COR-L47 (cell line): ENCODE measurements around the gene TBC1D20.

ENCODE experiments used
- DNase-seq: peaks from one replicate; lab custom pipeline; 2025; lab: John Stamatoyannopoulos, UW

TBC1D20 gene

DNA sequence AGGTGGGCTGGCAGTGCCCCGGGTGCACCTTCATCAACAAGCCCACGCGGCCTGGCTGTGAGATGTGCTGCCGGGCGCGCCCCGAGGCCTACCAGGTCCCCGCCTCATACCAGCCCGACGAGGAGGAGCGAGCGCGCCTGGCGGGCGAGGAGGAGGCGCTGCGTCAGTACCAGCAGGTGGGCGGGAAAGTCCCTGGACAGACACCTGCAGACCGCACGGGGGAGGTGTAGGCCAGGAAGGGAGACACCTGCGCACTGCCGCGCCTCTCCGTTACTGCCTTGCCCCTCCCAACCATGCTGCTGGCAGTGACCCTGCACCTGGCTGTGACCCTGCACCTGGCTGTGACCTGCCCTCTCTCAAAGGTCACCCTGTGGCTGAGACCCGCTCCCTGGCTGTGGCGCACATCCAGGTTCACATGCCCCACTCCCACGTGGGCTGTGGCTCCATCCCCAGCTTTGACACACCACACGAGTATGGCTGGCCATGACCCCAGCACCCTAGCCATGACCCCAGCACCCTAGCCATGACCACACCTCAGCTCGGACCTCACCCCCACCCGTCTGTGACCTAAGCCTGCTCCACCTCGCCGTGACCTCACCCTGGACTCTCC is 42.7 kb downstream of the TBC1D20 start:
- peak; percentile 82 for DNase-seq

DNA sequence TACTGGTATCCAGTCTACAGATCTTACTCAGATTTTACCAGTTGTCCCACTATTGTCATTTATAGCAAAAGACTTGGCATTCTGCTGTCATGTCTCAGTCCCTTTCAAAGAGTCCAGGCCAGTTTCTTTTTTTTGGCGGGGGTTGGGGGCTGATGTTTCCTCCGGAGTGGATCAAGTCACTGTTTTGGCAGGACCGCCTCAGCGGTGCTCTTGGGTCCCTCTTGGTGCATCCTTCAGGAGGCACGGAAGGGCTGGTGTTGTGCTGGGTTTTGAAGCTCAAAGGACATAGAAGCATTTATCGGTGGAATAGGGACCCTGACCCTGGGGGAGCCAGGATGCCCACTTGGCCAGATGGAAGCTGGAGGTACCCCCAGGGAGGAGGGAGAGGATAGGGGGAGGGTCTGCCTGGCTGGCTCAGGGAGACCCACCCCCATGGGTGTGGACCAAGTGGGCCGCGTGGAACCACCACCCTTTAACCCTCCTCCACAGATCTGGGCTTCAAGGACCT is 43.4 kb downstream of the TBC1D20 start:
- no peak for DNase-seq

DNA sequence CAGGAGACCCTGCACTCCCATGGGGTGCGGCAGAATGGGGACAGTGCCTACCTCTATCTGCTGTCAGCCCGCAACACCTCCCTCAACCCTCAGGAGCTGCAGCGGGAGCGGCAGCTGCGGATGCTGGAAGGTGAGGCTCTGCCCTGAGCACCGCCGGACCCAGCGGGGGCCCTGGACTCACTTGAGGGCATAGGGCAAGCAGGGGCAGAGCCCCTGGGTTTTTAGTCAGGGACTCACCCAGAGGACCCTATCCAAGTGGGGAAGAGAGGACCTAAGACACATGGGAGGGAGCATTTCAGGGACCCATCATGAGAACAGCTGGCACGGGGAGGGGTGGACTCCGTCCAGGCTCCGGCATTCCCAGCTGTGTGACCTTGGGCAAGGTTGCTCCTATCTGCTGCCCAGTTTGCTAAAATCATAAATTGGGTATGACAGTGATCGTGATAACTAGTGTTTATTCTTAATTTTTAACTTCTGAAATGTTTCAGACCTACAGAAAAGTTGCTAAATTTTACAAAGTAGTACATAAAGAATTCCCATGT is 44.5 kb downstream of the TBC1D20 start:
- no peak for DNase-seq

DNA sequence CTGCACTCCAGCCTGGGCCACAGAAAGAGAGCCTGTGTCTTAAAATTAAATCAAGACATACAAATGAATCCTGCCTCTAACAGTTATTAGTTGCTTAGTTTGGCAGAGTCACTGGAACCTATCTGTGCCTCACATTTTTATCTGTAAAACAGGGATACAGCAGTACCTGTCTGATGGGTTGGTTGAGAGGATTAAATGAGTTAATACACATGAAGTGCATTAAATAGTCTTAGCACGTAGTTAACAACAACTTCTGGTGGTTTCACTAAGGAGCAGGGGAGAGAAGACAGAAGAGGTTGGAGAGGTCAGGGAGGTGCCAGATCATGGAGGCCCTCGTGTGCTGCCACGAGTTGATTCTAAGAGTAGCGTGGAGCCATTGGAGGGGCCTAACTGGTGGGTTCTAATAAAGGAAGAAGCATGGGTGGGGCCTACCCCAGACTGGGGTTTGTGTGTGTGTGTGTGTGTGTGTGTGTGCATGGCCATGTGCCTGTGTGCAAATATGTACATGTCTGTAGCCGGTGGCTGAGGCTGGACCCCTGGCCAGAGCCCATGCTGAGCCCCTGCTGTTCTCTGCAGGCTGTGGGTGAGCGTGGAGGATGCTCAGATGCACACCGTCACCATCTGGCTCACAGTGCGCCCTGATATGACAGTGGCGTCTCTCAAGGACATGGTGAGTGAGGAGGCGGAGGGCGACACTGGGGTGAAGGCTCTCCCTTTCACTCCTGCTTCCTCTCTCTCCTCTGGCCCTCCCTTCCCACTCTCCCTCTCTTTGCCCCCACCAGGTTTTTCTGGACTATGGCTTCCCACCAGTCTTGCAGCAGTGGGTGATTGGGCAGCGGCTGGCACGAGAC is 45.2 kb downstream of the TBC1D20 start:
- DNase-seq = no peak

DNA sequence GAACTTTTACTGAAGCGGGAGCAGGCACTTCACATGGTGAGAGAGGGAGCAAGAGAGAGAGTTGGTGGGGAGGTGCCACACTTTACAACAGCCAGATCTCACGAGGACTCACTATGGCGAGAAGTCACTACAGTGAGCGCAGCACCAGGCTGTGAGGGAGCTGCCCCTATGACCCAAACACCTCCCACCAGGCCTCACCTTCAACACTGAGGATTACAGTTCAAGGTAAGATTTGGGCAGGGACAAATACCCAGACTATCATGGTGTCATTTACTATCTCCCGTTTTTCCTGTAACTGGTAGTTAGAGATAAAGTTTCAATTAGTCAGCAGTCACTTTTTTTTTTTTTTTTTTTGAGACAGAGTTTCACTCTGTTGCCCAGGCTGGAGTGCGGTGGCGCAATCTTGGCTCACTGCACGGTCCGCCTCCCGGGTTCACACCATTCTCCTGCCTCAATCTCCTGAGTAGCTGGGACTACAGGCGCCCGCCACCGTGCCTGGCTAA is 46.5 kb downstream of the TBC1D20 start:
- DNase-seq = no peak

DNA sequence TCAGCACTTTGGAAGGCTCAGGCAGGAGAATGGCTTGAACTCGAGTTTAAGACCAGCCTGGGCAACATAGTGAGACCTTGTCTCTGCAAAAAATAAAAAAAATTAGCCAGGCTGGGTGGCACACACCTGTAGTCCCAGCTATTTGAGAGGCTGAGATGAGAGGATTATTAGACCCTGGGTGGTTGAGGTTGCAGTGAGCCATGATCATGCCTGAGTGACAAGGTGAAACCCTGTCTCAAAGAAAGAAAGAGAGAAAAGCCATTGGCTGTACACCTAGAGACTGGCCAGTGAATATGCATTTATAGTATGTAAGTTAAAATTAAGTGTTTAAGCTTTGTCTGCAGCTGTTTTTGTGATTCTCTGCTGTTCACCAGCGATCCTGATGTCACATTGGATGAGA is 48.2 kb downstream of the TBC1D20 start:
- DNase-seq = no peak

DNA sequence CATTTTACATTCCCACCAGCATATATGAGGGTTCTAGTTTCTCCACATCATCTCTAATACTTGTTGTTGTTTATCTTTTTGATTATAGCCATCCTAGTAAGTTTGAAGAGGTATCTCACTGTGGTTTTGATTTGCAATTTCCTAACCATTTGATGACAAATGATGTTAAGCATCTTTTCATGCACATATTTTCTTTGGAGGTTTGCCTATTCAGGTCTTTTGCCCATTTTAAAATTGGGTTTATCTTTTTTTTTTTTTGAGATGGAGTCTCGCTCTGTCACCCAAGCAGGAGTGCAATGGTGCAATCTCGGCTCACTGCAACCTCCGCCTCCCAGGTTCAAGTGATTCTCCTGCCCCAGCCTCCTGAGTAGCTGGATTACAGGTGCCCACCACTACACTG is 50.3 kb downstream of the TBC1D20 start:
- no peak for DNase-seq

DNA sequence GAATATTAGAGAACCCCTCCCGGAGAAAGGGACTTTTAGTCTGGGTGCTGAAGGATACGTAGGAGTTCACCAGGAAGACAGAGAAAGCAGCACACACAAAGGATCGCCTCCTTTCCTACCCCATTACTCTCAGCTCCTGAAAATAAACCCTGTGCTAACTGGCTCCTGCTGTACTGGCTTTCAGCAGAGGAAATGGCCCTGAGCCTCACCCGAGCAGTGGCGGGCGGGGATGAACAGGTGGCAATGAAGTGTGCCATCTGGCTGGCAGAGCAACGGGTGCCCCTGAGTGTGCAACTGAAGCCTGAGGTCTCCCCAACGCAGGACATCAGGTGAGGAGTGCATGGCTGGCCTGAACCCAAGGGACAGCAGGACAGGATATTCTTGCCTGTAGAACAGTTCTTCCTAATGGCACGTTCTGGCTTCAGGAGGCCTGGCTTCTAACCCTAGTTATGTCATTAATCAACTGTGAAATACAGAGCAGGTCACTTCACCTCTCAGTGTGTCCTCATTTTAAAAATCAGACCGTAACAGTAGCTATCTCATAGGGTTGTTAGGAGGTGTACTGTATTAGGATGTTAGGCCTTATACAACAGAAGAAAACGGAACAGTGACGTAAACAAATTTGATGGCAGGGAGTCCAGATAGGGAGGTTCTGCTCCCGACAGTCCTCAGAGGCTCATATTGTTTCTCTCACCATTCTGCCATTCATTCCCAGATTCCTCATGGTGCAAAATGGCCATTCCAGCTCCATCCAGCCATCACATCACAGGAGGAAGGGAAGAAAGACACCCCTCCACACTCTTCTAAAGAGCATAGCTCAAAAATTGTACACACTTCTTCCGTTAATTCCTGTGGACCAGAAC is 52.4 kb downstream of the TBC1D20 start:
- no peak for DNase-seq

DNA sequence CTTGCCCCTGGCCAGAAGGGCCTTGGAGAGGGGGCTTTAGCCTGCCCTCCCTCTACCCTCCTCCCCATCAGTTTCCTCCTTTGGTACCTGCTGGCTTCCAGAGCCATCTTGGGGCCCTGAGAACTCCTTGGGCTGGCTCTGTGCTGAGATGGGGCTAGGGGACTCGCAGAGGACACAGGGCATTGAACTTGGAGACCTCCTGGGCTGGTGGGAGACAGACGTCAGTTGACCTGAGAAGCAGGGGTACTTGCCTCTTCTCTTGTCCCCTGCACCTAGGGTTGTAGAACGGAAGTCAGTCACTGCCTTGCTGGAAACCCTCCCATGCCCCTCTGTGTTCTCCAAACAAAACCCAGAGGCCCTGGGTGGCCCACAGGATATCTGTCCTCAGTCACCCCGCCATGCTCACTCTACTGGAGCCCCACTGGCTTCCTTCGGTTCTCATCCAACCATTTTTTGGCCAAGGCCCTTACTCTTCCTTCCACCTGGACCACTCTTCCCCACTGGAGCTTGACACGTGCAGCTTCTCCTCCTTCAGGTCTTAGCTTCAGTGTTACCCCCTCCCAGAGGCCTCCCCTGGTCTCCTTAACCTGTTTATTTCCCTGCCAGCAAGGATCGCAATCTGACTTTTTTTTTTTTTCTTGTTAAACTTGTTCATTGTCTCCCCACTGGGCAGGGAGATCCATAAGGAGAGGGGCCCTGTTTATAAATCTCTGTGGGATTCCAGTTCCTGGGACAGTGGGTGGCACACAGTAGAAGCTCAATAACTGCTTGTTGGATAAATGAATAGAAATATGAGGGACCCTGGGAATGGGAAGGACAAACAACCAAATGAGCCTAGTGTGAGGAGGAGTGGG is 53.3 kb downstream of the TBC1D20 start:
- no peak for DNase-seq

DNA sequence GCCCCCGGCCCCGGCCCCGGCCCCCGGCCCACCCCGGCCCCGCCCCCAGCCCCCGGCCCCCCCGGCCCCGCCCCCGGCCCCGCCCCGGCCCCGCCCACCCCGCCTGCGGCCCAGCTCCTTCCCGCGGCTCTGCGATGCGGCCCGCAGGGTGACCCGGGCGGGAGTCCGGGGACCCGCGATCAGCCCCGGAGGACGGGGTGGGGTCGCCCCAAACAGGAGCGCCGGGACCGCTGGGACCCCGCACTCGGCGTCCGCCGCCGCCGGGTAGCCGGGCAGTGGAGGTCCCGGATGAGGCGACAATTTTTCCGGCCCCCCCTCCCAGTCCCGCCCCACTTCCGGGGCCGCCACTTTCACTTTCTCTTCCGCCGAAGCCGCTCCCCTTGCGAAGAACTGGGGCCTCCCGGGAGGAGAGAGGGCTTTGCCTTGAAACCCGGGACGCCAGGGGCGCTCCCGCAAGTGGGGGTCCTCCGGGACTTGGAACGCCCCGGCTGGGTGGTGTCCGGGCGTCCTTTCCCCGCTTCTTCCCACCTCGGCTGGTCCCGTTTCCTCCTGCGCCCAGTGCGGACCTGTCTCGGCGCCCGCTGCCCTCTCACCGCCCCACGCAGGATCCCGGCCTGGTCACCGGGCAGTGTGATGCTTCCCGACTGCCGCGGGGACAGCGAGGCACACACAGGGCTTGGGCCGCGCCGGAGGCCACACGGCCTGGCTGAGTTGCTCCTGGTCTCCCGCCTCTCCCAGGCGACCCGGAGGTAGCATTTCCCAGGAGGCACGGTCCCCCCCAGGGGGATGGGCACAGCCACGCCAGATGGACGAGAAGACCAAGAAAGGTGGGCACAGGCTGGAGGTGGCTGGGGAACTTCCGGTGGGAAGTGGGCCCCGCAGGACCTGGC is 54.1 kb downstream of the TBC1D20 start, which contains the start of gene RBCK1:
Gene RBCK1 (plus strand): TSS at position 347 of the 890 bp plus-strand sequence. CDS start 459 bp downstream, at position 806.
- peak; percentile 69 for DNase-seq

DNA sequence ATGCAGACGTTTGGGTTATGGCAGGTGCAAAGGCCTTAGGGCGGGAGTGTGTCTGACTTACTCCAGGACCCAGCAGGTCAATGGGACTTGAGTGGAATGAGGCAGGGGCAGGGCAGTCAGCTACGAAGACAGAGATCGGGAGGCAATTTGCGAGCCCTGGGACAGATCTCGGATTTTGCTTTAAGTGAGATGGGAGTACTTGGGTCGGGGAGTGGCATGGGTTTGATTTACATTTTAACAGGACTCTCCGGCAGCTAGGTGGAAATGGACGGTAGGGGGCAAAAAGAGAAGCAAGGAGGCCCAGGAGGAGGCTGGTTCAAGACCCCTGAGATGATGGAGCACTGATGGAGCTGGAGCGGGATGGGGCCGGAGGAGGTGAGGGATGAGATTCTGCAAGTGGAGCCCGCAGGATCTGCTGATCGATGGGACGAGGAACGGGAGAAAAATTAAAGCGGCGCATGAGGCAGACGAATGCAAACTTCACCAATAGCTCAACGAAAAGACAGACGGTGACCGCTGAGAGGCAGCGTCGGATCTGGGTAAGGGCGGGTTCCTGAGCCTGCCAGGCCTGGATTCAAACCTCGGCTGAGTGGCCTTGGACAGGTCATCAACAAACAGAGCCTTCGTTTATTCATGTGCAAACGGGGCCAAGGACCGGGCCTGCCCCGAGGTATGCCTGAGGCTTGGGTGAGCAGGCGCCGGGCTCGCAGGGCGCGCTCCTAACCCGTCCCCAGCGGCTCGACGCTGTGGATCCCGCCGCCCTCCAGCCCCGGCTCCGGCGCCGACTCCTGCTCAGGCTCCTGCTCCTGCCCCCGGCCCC is 55.0 kb downstream of the TBC1D20 start:
- peak; percentile 50 for DNase-seq

DNA sequence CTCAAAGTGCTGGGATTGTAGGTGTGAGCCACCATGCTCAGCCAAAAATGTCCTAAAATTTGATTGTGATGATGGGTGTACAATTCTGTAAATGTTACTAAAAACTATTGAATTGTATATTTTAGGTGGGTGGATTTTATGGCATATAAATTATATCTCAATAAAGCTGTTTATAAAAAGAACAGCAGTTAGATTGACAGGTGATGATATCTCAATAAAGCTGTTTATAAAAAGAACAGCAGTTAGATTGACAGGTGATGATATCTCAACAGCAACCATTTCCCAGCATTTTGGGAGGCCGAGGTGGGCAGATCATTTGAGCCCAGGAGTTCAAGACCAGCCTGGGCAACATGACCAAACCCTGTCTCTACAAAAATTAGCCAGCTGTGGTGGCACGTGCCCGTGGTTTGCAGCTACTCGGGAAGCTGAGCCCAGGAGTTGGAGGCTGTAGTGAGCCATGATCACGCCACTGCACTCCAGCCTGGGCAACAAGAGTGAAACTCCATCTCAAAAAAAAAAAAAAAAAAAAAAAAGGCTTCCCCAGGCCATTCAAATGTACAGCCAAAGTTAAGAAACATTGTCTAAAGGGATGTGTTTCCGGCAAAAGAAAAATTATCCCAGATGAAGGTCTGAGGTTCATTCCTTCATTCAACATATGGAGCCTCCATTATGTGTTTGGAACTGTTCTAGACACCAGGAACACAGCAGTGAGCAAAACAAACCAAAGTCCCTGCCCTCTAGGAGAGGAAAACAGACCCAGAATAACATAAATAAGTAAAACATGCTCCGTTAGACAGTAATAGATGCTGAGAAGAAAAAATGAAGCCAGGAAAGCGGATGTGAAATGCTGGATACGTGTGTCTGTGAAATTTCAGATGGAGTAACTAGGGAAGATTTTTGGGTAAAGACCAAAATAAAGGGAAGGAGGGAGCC is 55.9 kb downstream of the TBC1D20 start:
- DNase-seq = no peak

DNA sequence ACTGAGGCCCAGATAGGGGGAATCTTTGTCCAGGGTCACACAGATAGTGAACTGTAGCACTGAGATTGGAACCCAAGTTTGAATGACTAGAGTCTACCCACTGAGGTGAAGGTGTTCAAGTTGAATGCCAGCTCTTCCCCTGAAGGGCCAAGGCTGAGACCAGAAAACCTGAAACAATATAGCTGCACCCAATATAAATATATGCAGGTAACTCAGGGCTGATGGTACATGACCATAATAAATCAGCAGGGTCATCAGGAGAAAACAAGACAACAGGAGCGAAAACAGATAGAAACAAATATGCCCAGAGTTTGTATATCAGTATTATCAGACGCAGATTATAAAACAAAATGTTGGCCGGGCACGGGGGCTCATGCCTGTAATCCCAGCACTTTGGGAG is 58.2 kb downstream of the TBC1D20 start:
- DNase-seq = no peak

DNA sequence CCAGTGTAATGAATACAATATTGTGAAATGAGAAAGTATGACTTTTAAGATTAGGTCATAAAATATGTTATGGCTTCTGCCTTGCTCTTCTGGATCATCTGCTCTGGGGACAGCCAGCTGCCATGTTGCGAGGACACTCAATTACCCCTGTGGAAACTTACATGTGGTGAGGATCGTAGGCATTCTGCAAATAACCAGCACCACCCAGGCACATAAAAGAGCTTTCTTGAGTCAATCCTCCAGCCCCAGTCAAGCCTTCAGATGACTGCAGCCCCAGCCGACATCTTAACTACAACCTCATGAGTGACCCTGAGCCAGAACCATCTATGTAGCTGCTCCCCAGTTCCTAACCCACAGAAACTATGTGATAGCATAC is 58.8 kb downstream of the TBC1D20 start:
- DNase-seq = no peak

DNA sequence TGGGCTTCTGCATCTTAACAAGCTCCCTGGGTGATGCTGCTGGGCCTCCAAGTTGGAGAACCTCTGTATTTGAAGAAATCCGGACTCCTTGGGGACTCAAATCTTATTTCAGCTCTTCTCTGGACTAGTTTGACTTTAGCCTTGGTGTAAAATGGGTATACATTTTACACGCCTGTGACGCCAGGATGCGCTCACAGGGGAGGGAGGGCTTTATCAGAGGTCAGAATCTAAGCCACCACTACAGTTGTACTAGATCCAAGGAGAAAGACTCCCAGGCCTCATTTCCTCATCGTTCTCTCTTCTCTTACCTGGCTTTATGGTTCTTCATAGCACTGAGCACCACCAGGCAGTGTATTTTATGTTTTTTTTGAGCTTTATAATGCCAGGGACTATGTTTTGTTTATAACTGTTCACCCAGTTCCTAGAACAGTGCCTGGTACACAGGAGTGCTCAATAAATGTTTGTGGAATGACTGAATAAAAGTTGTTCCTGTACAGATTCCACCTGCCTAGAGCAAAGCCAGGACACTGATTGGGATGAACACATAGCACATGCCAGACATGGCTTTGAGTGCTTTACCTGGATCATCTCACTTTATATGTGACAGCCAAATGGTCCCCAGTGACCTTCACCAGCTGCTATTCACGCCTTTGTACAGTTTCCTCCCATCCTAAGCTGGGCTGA is 59.3 kb downstream of the TBC1D20 start:
- no peak for DNase-seq

DNA sequence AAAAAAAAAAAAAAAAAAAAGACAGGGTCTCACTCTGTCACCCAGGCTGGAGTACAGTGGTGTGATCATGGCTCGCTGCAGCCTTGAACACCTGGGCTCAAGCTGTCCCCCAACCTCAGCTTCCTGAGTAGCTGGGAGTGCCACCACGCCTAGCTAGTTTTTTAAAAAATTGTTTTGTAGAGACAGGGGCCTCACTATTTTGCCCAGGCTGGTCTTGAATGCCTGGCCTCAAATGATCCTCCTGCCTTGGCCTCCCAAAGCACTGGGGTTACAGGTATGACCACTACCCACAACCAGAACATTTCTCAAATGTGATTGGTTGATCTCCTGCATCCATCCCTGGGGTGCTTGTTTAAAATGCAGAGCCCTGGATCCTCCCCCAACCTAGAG is 59.8 kb downstream of the TBC1D20 start:
- no peak for DNase-seq
